Activated T-cell treated with anti-CD3 and anti-CD28 coated beads for 48 hours (primary cell): ENCODE measurements around the gene NANOS2.
"Not testable (repeated sequence)": the region's sequence is repeated elsewhere in the genome, so short reads cannot be mapped to it uniquely, and the experiment has no call there.

Experiments used
- DNase-seq: peaks from one replicate; pipeline ENCODE4 v3.0.0-alpha.2; 2020; ENCODE audit warnings: low read depth

NANOS2 gene

DNA sequence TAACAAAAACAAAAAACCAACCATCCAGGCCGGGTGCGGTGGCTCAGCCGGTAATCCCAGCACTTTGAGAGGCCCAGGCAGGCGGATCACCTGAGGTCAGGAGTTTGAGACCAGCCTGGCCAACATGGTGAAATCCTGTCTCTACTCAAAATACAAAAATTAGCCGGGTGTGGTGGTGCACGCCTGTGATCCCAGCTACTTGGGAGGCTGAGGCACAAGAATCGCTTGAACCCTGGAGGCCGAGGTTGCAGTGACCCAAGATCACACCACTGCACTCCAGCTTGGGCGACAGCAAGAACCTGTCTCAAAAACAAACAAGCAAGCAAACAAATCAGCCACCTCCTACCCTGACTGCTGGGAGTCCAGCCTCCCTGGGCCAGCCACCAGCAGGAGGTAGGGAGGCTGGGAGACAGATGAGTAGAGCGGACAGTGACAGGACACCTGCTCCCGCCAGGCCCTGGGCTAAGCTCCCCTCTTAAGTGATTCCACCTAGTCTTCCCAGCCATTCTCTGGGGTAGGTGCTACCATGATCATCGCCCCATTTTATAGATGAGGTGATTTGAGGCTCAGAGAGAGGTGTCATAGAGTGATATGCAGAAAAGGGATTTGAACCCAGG is 18.5 kb downstream of the NANOS2 start:
- DNase-seq = not testable (repeated sequence)

DNA sequence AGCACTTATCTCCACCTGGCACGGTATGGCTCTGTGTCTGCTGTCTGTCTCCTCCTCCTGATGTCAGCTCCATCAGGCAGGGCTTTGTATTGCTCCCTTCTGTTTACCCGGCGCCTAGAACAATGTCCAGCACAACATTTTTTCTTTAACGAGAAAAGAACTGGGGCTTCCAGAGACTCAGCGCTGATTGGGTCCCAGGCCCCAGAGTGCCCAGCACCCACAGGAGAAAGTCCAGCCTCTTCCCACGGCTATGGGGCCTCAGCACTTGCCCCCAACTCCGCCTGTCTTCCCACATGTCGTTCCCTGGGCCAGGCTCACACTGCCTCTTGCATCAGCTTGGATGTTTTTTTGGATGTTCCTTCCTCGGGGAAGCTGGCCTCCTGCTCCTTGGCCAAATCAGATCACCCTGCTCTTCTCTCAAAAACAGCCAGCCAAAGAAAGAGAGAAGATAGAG is 19.0 kb downstream of the NANOS2 start:
- DNase-seq = no peak

DNA sequence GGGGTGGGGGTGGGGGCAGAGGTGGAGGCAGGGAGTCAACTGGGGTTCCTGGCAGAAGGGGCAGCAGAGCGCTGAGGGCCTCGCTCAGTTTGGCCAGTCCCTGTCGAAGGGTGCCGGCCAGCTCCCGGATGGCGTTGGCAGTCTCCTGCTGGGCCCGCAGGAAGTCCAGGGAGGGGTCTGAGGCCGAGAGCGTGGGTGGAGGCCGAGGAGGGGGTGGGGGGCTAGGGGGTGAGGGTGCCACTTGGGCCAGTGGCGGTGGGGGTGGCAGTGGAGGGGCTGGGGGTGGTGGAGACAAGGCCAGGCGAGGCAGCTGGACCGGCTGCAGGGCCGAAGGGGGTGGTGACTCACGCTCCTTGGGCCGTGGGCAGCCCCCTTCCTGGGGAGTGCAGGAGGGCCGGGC is 23.7 kb downstream of the NANOS2 start:
- no peak for DNase-seq

DNA sequence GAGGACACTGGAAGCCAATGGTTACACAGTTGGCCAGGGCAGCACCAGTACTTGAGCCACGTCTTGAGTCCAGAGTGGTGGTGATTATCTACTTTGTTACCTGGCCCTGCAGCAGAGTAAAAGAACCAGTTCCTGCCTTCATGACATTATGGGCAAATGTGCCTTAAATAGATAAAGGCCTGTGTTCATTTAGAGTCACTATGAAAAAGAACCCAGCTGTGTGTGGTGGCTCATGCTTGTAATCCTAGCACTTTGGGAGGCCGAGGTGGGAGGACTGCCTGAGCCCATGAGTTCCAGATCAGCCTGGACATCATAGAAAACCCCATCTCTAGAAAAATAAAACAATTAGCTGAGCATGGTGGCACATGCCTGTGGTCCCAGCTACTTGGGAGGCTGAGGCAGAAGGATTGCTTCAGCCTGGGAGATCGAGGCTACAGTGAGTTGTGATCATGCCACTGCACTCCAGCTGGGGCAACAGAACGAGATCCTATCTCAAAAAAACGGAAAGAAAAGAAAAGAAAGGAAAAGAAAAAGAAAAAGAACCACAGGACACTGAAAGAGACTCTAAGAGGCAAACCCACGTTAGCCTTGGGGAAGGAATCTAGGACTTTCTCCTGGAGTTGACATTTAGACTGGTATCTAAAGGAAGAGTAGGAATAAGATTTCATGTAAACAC is 25.2 kb downstream of the NANOS2 start:
- no peak for DNase-seq

DNA sequence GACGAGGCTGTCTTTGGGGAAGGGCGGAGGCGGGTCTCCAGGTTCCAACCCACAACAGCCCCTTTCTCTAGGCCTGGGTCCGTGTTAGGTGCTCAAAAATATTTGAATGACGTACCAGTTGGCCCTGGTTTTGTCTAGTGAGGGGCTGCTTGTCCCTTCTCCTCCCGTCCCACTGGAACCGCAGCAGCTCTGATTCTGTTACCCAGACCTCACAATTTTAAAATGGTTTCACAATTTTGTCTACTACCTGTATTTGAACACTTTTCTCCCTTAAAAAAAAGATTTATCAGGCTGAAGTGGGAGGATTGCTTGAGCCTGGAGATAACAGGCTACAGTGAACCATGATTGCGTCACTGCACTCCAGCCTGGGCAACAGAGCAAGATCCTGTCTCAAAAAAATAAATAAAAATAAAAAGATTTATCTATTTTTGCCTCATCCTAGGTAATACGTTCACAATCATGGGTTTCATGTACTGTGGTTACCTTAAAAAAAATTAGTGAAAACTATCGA is 27.3 kb downstream of the NANOS2 start:
- DNase-seq = no peak

DNA sequence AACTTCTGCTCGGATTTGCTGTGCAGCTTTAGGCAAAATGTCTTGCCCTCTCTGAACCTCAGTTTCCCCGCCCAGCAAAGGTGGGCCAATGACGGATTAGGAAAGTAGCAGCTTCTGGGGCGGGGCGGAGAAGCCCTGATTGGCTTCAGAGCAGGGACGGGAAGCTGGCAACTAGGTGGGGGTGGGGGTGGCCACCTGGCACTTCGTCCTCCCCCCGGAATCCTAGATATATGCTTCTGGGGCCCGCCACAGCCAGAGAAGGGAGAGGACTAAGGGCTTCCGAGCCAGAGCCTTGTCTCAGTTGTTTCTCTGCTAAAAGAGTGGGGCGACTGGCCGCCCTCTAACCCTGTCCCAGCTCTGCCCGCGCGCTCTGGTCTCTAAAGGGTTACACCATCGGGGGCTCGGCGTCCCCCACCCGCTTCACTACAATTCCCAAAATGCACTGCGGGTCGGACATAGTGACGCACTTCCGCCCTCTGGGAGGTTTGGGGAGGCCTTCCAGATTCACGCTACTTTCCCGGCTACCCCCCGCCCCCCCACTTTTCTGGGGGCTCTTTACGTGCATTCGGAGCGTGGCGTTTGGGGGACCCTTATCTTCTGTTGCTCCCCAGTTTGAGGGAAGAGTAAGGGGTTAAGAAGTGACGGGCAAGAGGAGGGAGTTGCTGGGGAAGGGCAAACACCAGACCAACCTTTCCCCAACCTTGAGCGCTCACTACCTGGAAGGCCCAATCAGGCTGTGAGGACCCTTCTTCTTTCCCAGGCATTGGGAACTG is 28.0 kb downstream of the NANOS2 start:
- DNase-seq = peak; percentile 83

DNA sequence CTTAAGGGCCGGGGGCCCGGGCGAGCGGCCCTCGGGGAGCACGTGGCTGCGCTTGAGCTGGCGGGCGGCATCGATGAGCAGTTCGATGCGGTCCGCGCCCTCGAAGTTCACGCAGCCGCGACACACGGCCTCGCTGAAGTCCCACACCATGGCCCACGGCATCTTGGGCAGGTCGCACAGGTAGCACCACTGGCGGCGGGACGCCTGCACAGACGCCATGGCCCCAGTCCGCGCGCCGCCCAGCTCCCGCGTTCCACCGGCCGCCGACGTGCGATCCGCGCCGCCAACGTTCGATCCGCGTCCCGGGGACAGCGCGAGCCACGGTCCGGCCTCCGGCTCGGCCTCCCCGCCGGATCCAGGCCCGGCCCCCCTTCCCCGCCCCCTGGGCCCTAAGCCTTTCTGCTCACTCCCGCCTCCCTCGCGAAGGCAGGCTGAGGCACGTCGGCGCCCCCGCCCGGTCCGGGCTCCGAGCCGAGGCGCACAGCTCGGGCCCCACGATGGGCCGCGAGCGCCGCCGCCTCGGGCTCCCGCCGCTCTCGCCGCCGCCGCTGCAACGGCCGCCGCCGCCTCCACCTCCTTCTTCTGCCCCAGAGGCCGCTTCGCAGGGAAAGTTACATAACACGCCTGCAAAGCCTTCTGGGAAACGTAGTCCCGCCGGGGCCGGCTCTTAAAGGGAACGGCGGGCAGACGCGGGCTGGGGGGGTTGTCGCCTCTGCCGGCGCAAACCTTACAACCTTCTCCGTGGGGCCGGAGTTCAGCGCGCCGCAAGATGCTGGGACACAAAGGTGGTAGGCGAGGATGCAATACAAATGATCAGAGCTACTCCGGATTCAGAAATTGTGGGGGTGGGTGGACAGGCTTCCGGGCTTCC is 28.8 kb downstream of the NANOS2 start, which contains the start of gene IRF2BP1:
IRF2BP1 (minus strand) TSS at position 586 of the 871 bp plus-strand sequence; CDS start at position 219, 367 bp downstream.
- DNase-seq = peak; percentile 82

DNA sequence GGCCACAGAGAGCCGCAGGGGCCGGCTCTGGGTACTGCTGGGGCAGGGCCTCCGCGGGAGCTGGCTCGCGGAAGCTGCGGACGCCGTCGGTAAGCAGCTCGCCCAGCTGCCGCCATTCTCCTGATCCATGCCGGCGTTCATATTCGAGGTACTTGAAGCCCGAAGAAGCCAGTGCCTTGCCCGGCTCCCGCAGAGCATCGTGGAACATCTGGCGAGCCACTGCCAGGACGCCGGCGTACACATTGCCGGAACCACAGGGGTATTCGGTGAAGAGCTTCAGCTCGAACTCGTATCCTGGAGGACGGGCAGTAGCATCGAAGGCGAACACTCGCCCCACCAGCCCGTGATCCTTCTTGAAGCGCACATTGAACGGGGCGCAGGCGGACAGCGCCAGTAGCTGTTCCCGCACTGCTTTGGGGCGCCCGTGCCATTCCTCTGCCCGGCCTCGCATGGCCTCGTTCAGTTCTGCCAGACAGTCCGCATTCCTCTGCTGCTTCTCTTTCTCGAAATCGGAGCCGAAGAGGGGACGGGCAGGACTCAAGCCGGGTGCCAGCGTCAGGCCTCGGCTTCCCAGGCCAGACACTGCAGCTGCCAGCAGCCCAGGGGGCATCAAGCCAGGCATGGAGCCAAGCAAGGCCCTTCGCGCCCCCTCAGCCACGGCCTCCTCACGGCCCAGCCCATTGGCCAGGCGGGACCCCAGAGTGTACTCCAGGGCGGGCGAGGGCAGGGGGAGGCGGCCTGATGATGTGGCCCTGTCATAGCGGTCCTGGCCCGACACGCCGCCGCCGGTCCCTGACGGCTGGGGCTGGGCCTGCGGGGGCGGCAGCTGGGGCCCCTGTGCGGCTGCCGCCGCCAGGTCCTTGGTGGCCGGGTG is 29.7 kb downstream of the NANOS2 start:
- DNase-seq = peak; percentile 44

DNA sequence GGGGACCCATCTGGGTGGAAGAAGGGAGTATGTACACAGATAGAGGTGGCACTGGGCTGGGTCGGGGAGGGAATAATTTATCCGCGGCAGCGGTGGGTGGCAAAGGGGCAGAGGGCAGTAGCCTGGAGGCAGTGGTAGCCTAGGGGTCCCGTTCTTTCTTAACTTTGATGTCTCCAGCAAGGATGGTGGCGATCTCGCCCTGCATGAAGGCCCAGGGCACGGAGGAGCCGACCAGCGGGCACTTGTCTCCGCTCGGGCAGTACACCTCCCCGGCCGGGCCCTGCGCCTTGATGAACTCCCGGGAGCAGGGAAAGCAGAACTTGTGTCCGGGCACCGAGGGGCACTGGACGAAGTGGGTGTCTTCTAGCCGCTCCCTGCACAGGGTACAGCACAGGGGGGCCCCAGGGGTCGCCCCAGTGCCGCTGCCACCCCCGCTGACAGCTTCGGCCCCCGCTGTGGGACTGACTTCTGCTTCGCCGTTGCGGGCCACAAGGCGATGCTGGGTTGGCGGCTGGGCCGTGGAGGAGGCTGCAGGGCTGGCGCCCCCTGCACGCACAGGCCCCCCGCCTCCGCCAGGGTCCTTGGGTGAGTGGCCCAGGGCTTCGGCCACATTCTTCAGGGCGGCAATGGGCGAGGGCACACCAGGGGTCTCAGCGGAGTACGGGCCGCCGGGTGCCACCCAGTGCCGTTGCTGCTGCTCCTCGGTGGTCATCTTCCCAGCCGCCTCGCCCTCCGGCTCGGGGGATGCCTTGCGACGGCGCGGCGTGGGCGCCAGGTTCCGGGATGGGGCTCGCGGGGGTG is 30.5 kb downstream of the NANOS2 start:
- no peak for DNase-seq

DNA sequence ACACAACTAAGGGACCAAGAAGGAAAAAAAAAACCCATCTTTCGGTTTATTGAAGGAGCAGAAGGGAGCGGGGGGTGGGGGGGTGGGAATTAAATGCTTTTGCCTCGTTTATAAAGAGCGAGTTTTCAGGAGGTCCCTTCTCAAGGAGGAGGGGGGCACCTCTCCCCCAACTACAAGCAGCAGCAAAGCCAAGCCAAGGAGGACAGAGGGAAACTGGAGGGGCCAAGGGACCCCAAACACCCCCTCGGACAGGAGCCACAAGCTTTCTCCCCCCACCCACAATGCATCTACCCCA is 31.0 kb downstream of the NANOS2 start:
- DNase-seq = no peak

DNA sequence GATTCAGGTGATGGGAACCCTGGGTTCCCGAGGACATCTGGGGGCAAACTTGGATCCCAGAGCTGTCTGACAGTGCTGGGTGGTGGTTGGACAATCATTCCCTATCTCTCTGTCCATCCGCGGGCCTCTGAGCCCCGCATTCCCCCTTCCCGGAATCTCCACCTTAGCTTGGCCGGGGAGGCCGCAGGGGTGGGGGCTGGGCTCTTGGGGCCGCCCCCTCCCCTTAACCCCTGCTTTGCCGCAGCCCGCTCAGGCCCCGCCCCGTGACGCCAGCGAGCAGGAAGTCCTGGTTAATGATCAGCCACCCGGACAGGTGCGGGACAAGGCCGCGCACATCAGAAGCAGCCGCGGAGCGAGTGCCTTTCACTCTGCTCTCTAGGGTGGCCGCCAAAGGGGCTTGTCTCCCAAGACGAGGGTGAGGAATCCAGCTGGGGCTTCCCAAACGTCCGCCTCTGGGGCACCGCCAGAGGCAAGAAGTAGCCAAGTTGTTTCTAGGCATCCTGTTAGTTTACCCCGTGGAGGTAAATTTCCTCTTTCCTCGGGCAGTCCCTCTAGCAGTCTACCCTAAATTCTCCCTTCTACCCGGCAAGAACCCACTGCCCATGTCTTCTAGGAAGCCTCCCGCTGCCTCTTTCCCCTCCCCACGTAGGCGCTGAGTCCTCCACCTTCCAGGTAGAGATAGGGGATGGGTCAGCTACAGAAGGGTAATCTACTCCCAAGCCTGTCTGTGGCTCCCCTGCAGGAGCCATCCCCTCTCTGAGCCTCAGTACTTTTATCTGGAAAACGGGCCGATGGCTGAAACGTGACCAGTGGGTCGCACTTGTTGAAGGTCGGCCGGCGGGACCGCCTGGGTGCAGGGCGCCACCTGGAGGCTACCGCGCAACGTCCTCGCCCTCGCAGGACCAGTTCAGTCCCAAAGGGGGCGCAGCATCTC is 31.7 kb downstream of the NANOS2 start:
- peak; percentile 83 for DNase-seq

DNA sequence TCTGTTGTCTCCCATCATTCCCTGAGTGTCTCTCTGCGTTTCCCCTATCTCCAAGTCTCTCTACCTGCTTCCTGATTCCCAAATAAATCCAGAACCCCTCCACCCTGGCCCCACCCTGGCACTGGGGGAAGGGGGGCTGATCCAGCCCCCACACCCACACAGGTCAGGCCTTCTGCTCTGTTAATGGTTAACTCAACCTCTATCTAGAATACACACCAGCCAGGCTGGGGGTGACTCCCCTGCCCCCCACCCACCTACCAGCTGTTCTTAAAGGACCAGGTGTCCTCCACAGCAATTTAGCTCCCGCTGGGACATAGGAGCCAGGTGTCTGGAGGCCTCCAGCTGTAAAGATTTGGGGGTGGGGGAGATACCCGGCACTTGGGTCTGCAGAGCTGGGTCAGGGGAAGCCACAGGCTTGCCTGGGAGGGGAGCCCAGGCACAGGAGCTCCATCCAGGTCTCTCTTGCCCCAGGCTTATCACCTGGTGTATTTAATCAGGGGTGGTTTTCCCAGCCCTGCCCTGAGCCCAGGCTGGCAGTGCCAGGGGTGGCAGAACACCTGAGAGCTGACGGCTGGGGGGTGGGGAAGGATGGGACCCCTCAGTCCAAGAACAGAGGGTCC is 32.6 kb downstream of the NANOS2 start:
- no peak for DNase-seq

DNA sequence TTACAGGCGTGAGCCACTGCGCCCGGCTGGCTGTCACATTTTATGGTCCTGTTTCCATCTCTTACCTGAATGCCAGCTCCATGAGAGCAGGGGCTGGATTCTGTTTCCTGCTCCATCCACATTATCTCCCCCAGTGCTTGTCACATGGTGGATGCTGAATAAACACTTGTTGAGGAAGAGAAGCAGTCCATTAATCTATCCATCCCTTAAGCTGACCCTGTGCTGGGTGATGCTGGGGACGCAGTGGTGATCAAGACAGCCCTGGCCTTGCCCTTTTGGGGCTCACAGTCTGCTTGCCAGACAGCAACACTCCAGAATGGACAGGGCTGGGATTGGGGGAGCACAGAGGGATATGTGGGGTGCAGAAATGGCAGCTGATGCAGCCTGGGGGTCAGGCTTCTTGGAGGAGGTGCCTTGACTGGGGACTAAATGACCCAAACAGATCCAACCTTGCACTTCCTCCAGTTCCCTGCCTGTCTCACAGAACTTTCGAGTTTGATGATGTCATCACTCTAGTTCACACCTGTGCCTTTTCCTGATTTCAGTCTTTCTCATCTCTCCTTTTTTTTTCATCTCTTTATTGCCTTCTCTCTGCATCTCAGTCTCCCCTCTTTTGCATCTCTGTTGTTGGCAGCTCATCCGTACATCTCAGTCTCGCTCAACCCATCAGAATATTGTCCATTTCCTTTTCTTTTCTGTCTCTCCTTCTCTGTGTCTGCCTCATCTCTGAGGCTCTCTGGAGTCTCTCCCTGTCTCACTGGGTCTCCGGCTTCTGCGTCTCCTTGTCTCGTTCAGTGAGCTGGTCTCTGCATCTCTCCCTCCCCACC is 33.3 kb downstream of the NANOS2 start:
- DNase-seq = no peak

DNA sequence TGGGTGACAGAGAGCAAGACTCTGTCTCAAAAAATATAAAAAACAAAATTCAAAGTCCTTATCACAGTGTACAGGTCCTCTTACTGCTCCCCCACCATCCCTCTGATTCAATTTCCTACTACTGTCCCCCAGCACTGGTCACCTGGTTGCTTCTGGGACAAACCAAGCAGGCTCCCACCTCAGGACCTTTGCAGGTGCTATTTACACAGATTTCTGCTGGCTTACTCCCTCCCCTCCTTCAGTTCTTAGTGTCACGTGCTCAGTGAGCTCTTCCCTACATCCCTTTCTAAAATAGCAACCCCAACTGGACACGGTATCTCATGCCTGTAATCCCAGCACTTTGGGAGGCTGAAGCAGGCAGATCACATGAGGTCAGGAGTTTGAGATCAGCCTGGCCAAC is 34.6 kb downstream of the NANOS2 start:
- no peak for DNase-seq

DNA sequence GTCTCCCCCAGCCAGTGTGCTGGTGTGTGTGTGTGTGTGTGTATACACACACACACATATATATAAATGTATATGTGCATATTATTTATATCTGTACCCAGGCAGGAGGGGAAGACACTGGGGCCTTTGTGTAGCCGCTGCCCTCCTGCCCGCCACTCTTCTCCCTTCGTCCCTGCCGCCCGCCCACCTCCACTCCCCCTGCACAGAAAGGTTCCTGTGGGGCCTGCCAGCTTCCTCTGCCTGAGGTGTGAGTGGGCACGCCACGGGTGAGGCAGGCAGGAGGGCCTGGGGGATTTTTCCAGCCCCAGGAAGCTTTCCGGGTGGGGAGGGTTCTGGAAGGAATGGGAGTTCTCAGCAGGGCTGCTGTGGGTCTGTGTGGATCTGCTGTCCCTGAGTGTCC is 35.5 kb downstream of the NANOS2 start:
- no peak for DNase-seq

DNA sequence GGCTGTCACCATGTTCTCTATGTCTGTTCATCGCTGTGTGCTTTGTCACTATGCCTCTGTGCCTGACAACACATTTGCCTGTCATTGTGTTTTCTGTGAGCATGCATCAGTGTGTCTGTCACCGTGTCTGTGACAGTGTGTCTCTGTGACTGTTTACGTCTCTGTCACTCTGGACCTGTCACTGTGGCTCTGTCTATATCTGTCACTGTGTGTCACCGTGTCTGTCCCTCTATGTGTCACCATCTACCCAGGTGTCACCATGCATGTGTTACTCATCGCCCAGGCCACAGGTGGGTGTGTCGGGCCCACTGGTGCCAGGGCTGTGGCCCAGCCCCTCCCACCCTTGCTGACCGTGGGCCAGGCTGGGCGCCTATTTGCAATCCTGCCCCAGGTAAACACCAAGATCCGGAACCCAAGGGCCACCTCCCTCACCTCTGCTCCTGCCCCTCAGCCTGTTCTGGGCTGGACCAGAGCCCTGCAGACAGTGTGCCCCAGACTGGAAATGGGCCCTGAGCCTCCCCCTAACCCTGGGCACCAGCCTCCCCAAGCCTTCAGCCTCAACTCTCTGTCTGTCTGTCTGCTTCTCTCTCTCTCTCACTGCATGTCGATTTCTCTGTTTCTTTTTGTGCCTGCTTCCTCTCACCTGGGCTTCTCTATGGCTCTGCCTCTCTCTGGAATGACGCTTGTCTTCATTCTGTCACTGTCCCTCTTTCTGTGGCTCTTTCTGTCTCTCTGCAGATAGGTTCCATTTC is 36.4 kb downstream of the NANOS2 start:
- DNase-seq = no peak
